HG03565 (cell line): Measurements from ENCODE around the gene TASOR.
"Not testable (repeated sequence)": the region's sequence is repeated elsewhere in the genome, so short reads cannot be mapped to it uniquely, and the experiment has no call there.

Experiments
- ATAC-seq: cut with Tn5 transposase; IDR thresholded peaks from one replicate; pipeline ENCODE4 v1.9.1; 2021; ENCODE audit warnings: mild to moderate bottlenecking, moderate library complexity; ENCODE audit not compliant: unreplicated experiment

TASOR gene, protein sequence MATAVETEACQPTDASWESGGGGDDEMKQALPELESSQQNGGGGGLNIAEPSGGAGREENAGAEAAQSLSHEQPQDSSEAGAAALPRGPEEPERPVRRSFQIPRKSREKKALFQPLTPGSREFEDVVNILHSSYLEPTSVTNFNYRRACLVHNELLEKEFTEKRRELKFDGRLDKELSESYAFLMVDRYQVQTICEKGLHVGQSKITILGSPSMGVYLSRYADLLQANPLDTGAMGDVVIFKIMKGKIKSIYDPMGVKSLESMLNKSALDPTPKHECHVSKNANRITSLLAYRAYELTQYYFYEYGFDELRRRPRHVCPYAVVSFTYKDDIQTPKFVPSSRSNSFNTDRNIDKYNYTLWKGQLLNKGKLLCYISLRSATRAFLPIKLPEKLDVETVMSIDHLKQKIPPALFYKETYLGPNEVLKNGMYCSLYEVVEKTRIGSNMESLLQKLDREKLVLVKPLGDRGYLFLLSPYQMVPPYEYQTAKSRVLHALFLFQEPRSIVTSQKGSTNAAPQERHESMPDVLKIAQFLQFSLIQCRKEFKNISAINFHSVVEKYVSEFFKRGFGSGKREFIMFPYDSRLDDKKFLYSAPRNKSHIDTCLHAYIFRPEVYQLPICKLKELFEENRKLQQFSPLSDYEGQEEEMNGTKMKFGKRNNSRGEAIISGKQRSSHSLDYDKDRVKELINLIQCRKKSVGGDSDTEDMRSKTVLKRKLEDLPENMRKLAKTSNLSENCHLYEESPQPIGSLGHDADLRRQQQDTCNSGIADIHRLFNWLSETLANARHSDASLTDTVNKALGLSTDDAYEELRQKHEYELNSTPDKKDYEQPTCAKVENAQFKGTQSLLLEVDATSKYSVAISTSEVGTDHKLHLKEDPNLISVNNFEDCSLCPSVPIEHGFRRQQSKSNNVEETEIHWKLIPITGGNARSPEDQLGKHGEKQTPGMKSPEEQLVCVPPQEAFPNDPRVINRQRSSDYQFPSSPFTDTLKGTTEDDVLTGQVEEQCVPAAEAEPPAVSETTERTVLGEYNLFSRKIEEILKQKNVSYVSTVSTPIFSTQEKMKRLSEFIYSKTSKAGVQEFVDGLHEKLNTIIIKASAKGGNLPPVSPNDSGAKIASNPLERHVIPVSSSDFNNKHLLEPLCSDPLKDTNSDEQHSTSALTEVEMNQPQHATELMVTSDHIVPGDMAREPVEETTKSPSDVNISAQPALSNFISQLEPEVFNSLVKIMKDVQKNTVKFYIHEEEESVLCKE (N-terminal part only)

DNA sequence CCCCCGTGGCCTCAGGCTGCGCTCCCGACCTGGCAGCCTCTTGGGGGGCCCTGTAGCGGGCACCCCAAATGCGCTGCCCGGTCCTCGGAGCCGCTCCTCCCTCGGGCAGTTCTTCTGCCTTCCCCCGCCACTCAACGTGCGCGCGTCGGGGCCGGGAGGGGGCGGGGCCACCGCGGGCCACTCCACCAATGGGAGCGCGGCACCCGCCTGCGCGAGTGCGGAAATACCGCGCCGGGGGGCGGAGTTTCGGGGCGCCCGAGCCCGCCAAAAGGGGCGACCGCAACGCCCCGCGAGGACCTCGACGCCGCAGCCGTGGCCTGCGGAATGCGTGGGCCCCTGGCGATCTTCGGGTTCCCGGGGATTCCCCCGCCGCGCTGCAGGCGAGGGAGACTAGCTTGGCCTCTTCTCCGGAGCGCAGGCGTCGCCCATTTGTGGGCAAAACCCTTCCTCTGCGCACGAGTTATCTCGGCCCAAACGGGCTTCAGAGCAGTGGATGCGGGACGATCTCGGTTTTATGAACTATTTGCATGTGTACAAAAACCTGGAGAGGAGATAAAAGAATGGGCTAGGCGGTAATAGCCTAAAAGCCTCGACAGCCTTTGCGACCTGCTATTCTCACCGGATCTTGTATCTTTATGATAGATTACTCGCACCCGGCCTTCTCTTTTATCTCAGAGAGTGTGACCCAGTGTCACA lies at the start of gene TASOR:
Gene TASOR, minus strand, starts transcription at position 144 of the 696 bp plus-strand sequence. CDS start 259 bp downstream, outside the sequence.
- peak; percentile 56 for ATAC-seq

DNA sequence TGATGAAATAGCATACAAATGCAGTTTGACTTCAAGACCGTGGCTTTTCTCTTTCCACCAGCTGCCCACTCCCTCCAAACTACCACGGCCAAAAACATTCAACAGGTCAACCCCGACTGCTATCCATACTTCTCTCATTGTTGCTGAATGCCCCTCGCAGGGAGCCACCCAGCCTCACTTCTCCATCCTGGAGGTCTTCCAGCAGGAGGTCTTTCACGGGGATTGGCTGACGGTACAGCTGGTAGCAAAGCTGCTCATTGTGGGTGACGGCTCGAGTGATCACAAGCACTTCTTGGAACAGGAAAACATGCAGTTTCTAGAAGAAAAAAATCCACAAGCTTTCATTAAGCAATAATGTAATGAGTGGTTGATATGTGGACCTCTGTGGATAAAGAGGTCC lies 49.0 kb upstream of the TASOR start:
- ATAC-seq: no peak

DNA sequence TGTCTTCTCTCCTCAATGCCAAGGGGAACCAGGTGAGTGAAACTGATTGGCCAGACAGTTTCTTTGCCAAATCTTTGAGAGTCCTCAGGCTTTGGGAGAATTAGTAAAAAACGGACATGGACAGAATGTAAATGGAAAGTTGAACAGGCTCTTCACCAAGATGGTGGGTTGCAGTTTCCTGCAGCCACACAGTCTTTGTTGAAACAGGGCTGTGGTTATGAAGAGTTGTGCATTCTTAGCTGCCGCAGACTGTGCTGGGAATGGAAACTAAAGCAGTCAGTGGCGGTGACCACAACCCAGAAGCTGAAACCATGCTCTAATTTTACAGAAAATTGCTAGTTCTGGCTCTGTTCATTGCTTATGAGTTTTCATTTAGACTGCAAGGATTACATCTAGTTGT lies 42.1 kb upstream of the TASOR start:
- peak; percentile 87 for ATAC-seq

DNA sequence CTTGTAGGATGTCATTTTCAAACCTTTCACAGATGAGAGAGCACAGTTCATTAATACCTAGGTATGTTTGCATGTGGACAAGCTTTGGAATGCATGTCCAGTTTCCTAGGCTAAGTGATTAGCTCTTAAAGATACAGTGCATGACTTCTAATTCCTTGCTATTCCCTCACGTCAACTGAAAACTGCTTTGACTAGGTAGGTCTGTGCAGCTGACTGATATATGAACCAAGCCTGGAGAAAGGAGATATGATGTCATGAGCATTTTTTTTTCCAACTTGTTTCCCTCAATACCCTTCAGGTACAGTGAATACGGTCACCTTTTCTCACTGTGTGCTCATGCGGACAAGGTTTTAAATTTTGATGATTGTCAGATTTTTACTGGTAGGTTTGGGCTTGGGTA lies 41.6 kb upstream of the TASOR start:
- ATAC-seq: no peak

DNA sequence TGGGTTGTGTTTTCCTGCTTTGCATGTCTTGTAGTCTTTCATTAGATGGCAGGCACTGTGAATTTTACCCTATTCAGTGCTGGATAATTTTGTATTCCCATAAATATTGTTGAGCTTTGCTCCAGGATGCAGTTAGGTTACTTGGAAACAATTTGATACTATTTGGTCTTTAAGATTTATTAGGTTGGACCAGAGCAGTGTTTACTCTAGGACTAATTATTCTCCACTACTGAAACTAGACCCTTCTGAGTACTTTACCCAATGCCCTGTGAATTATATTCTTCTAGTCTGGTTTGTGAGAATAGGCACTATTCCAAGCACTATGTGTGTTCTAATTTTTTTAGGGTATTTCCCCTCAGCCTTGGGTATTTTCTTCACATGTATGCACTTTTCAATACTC lies 37.8 kb upstream of the TASOR start:
- no peak for ATAC-seq

DNA sequence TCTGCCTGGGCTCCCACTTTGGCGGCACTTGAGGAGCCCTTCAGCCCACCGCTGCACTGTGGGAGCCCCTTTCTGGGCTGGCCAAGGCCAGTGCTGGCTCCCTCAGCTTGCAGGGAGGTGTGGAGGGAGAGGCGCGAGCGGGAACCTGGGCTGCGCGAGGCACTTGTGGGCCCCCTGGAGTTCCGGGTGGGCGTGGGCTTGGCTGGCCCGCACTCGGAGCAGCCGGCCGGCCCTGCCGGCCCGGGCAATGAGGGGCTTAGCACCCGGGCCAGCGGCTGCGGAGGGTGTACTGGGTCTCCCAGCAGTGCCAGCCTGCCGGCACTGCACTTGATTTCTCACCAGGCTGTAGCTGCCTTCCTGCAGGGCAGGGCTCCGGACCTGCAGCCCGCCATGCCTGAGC lies 35.7 kb upstream of the TASOR start:
- ATAC-seq: not testable (repeated sequence)

DNA sequence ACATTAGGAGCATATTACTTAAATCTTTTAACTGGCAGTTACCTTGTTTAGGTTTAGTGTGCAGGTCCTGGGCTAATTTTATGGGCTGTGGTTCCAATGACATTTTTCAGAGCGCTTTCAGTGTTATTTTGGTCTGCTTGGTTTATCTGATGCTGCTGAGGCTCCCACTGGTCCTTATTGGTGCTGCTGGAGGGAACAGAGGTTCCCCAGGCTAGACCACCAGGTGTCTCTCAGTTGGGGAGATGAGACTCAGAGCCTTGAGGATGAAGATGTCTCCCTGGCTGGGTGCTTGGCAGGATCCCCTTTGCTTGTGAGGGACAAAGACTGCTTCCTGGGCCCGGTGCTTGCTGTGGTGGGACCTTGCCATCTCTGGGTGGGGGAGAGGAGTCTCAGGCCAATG lies 28.3 kb upstream of the TASOR start:
- no peak for ATAC-seq

DNA sequence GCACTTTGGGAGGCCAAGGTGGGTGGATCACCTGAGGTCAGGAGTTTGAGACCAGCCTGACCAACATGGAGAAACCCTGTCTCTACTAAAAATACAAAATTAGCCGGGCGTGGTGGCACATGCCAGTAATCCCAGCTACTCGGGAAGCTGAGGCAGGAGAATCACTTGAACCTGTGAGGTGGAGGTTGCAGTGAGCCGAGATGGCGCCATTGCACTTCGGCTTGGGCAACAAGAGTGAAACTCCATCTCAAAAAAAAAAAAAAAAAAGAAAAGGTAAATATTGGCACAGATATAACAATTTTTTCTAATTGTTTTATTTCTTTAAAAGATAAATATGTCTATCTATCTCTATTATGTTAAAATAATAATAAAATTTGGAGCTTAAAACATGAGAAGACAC lies 24.3 kb upstream of the TASOR start:
- ATAC-seq: not testable (repeated sequence)

DNA sequence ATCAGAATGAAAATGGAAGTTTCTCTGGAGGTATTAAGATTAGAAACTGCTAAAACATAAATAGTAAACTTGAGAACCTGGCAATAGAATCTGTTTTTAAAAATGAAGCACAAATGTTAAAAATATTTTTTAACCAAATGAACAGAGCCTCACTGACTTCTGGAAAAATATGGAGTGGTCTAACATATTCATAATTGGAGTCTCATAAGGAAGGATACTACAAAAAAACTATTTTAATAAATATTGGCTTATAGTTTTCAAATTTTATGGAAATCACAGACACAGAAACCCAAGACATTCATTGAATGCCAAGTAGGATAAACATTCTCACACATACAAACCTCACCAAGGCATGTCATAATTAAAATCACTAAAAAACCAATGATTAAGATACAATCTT lies 23.6 kb upstream of the TASOR start:
- ATAC-seq: no peak

DNA sequence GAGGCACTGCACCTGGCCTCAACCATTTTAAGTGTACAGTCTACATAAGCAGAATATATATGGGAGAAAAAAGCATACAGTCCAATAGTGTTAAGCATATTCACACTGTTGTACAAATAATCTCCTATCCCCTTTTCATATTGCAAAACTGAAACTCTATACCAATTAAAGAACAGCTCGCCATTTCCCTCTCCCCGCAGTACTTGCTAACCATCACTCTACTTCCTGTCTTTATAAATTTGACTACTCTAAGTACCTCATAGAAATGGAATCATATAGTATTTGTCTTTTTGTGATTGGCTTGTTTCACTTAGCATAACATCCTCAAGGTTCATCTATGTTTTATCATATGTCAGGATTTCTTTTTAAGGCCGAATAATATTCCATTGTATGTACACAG lies 21.6 kb upstream of the TASOR start:
- no peak for ATAC-seq

DNA sequence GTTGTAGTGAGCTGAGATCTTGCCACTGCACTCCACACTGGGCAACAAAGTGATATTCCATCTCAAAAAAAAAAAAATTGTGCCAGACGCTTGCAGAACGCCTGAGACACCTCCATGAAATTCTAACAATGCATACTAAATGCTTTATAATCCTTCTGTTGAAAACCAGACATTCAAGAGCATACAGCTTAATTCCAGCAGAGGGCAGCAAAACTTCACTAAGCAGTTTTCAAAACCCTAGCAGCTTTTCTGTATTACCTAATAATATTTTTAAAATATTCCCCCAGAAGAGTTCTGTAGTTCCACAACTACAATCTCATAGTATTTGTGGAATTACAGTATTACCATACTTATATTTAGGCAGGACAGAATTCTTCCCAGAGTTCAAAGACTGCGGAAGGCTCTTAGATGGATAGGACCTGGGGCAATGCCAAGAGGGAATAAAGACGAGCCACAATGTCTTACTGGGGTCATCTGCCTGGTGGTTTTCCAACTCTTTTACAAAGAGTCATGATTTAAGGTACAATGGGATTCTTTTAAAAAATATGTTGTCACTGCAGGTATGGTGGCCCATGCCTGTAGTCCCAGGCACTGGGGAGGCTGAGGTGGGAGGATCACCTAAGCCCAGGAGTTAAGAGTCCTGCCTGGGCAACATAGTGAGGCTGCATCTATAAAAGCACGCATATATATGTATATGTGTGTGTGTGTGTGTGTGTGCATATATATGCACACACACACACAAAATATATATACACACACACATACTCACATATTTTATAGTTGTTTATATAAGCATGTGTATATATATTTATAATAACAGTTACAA lies 19.6 kb upstream of the TASOR start:
- ATAC-seq: no peak

DNA sequence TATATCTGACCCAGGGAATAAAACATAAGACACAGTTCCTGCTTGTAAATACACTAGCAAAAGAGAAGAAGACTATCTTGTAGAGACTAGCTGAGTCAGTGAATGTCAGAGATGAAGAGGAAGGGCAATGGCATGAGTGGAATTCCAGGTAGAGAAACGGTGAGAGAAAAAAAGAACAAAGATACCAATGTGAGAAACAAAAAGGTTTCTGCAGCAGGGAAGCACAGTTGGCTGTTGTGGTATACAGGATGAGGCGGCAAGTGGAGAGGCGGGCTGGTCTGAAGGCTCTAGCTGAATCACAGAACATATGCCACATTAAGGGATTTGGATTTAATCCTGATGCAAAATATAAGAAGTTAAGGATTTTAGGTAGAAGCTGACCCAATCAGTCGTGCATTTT lies 17.1 kb upstream of the TASOR start:
- no peak for ATAC-seq

DNA sequence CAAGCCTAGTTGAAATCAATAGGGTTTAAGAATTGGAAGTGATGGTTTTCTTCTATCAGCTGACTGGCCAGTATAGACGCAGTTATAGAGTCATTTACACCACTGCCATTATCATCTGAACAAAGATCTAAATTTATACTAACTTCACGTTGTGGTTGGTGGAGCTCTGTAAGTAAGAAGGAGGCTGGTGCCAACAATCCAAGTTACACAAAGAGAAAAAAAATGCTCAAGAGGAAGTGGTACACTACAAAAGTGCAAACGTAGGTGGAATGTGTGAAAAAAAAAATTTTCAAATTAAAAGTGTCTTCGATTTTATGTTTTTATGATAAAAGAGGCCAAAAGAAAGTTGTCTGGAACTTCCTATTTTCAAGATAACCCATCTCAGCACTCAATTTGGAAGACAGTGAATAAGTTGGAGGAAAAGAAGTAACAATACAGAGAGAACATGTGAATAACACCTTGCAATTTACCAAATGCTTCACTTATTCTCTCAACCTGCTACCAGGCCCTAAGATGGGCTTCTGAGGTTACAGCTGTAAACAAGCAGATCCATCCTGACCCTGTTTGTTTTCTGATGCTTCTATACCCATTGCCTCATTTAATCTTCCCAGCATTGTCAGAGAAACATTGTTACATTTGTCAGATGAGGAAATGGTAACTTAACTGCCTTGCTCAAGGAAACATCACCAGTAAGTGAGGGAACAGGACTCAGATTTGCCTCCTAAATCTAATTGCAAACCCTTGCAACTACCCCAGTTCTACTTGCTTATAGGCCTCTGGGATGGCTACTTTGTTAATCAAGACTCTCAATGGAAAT lies 12.0 kb upstream of the TASOR start:
- no peak for ATAC-seq

DNA sequence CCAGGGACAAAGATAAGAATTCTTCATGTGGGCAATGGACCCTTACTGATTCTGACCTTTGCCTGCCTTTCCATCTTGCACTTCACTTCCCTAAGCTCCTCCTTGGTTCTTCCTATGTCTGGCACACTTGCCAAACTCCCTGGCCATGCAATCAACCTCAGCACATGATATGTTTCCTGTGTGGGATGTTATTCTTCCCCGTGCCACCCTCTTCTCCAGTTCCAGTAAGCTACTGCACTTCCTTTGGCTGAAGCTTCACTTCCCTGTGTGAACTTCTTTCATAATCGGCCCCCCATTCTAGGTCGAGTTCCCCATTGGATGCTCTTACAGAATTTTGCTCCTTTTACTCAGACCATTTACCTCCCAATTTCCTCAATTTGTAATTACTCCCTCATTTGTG lies 10.7 kb upstream of the TASOR start:
- ATAC-seq: no peak

DNA sequence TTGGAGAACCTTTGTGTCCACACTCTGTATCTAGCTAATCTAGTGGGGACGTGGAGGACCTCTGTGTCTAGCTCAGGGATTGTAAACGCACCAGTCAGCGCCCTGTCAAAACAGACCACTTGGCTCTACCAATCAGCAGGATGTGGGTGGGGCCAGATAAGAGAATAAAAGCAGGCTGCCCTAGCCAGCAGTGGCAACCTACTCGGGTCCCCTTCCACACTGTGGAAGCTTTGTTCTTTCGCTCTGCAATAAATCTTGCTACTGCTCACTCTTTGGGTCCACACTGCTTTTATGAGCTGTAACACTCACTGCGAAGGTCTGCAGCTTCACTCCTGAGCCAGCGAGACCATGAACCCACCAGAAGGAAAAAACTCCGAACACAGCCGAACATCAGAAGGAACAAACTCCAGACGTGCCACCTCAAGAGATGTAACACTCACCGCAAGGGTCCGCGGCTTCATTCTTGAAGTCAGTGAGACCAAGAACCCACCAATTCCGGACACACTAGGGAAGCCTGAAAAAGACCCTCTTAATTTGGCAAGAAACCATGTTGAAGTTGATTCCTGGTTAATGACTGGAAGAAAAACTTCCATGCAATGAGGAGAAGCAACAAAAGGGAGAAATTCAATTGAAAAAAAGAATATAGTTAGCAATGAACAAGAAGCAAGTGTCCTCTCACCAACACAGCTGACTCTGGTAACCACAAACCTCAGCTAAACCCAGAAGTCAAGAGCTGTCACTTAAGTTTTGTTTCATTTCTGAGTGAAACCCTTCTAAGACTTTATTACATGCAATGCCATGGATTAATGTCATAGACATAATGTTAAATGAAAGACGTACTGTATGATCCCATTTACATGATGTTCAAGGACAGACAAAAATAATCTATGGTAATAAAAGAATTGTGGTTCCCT lies 9.7 kb upstream of the TASOR start:
- ATAC-seq: peak; percentile 52

DNA sequence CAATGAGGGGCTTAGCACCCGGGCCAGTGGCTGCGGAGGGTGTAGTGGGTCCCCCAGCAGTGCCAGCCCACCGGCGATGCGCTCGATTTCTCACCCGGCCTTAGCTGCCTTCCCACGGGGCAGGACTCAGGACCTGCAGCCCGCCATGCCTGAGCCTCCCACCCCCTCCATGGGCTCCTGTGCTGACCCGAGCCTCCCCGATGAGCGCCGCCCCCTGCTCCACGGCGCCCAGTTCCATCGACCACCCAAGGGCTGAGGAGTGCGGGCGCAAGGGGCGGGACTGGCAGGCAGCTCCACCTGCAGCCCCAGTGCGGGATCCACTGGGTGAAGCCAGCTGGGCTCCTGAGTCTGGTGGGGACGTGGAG lies 8.9 kb upstream of the TASOR start:
- ATAC-seq: not testable (repeated sequence)

DNA sequence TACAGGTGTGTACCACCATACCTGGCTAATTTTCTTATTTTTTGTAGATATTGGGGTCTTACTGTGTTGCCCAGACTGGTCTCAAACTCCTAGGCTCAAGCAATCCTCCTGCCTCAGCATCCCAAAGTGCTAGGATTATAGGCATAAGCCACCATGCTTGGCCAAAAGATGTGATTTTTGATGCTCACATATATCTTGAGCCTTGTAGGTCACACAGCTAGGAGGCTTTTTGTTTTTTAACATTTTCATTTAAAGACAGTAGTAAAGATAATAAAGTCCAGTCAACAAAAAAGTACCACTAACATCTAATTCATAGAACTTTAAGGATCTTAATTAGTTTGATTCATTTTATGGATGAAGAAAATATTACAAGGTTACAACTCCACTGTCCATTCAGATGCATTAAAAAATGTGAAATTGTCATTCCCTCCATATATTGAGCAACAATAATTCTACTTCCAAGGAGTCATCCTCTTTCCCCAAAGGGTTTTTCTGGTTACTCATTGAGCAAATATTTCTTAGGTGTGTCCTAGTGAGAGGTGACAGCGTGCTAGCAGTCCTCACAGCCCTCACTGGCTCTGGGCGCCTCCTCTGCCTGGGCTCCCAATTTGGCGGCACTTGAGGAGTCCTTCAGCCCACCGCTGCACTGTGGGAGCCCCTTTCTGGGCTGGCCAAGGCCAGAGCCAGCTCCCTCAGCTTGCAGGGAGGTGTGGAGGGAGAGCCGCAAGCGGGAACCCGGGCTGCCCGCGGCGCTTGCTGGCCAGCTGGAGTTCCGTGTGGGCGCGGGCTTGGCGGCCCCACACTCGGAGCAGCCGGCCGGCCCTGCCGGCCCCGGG lies 8.3 kb upstream of the TASOR start:
- no peak for ATAC-seq
